ENCODE measurements around the gene SH3BGRL3. TPM values are rescaled to one million over a fixed set of nuclear protein-coding genes. Genes with fewer than 3 reads are reported as not detected.

The SH3BGRL3 gene
- total RNA-seq, 2 experiments from 2014 or later = 309 to 316 TPM

GRCh38 chr1:26297057-26297790 is 17.3 kb downstream of the SH3BGRL3 start:
- CTCF ChIA-PET = interaction anchor here (0.9 to 2.2 kb wide), 4 partner anchors 10 to 24 kb away, joined by 3 to 5 read pairs (median 4); partner anchors contain the start of gene UBXN11
- POLR2A ChIA-PET = interaction anchor here (0.8 to 6.8 kb wide), 4 partner anchors 8 to 50 kb away, joined by 3 to 44 read pairs (median 14); no protein-coding TSS in a partner anchor
- no peak for TF ChIP-seq CTCF (IDR thresholded peaks at IDR 0.05)
- Mint-ChIP-seq H3K9me3 (no peaks in the 10 kb centered on the region), H3K4me1 (ENCODE audit: low read depth) (peaks cover 4% of the 10 kb centered on the region), H3K4me3 (no peak overlapping the region), H3K36me3 (ENCODE audit: low read depth) (peaks cover 9% of the 10 kb centered on the region), H3K27ac (no peak overlapping the region), H3K27me3 (no peaks in the 10 kb centered on the region)
- intact Hi-C loops (cut with micrococcal nuclease) = no loop called here
- DNase-seq = no peak
- ATAC-seq = no peak

- peaks cover 9% of the 10 kb centered on the region for H3K36me3 Mint-ChIP-seq (ENCODE audit: low read depth)
- no peaks in the 10 kb centered on the region for H3K27me3 Mint-ChIP-seq
- POLR2A ChIA-PET = interaction anchor here (1.1 to 6.8 kb wide), 4 partner anchors 8 to 17 kb away, joined by 4 to 44 read pairs (median 14); partner anchors contain the start of gene UBXN11
- intact Hi-C loops (cut with micrococcal nuclease) = no loop called here
- DNase-seq = no peak
- no peaks in the 10 kb centered on the region for H3K9me3 Mint-ChIP-seq
- TF ChIP-seq CTCF (IDR thresholded peaks at IDR 0.05) = no peak
- CTCF ChIA-PET = interaction anchor here (2.2 kb wide), 1 partner anchor 13 kb away, joined by 5 read pairs; no protein-coding TSS in a partner anchor
- H3K4me3 Mint-ChIP-seq = no peak overlapping the region
- H3K27ac Mint-ChIP-seq = no peak overlapping the region
- ATAC-seq = no peak
- peaks cover 3% of the 10 kb centered on the region for H3K4me1 Mint-ChIP-seq (ENCODE audit: low read depth)
Observed at GRCh38 chr1:26297791-26298124, 17.9 kb downstream of the SH3BGRL3 start.

- Mint-ChIP-seq H3K27me3 (no peaks in the 10 kb centered on the region), H3K36me3 (ENCODE audit: low read depth) (peaks cover 2% of the 10 kb centered on the region), H3K4me3 (no peak overlapping the region), H3K9me3 (no peaks in the 10 kb centered on the region), H3K27ac (peak overlapping the region; percentile 55), H3K4me1 (ENCODE audit: low read depth) (peaks cover 5% of the 10 kb centered on the region)
- ATAC-seq = no peak
- POLR2A ChIA-PET = interaction anchor here (4.9 to 6.8 kb wide), 2 partner anchors 11 to 16 kb away, joined by 21 to 44 read pairs; no protein-coding TSS in a partner anchor
- intact Hi-C loops (cut with micrococcal nuclease) = no loop called here
- no peak for DNase-seq
- TF ChIP-seq CTCF (IDR thresholded peaks at IDR 0.05) = no peak
- CTCF ChIA-PET = interaction anchor here (0.8 to 1.2 kb wide), 2 partner anchors 12 to 21 kb away, joined by 3 to 4 read pairs; no protein-coding TSS in a partner anchor
Observed at GRCh38 chr1:26300578-26301275, 20.8 kb downstream of the SH3BGRL3 start.

GRCh38 chr1:26302733-26303405 is 23.0 kb downstream of the SH3BGRL3 start:
- Mint-ChIP-seq H3K4me3 (no peak overlapping the region), H3K9me3 (no peaks in the 10 kb centered on the region), H3K27me3 (no peaks in the 10 kb centered on the region), H3K4me1 (ENCODE audit: low read depth) (peaks cover 15% of the 10 kb centered on the region), H3K27ac (no peak overlapping the region), H3K36me3 (ENCODE audit: low read depth) (peaks cover 2% of the 10 kb centered on the region)
- no peak for ATAC-seq
- ChIA-PET POLR2A (interaction anchor here (6.8 kb wide), 1 partner anchor 13 kb away, joined by 44 read pairs; no protein-coding TSS in a partner anchor), CTCF (no interaction called here)
- intact Hi-C loops (cut with micrococcal nuclease) = no loop called here
- TF ChIP-seq CTCF (IDR thresholded peaks at IDR 0.05) = no peak
- no peak for DNase-seq
